Effector memory CD4-positive, alpha-beta T cell (primary cell): ENCODE measurements around the gene ST6GAL1.
A peak's percentile ranks its signal among the peaks of the same experiment; 100 is the strongest.

Experiments used
- DNase-seq, 3 donors: peaks; one replicate each; pipeline ENCODE4 v3.0.0-alpha.2; 2020
- H3K27ac ChIP-seq: 2 replicates; pipeline ENCODE4 v1.7.0; 2013; ENCODE audit warnings: mild to moderate bottlenecking, low read length, moderate library complexity; ENCODE audit not compliant: insufficient read depth, poor library complexity, severe bottlenecking
- H3K27me3 ChIP-seq: replicated peaks from 2 replicates; pipeline ENCODE4 v1.7.0; 2013; ENCODE audit warnings: mild to moderate bottlenecking, low read length; ENCODE audit not compliant: insufficient read depth, control insufficient read depth, poor library complexity, severe bottlenecking
- H3K36me3 ChIP-seq: 2 replicates; pipeline ENCODE4 v1.7.0; 2013; ENCODE audit warnings: mild to moderate bottlenecking, low read length, moderate library complexity; ENCODE audit not compliant: control insufficient read depth, insufficient read depth
- H3K4me1 ChIP-seq: 2 replicates; pipeline ENCODE4 v1.7.0; 2013; ENCODE audit warnings: low read length, mild to moderate bottlenecking; ENCODE audit not compliant: control insufficient read depth, insufficient read depth, poor library complexity, severe bottlenecking
- H3K4me3 ChIP-seq: 2 replicates; pipeline ENCODE4 v1.7.0; 2013; ENCODE audit warnings: low read length, low read depth, mild to moderate bottlenecking; ENCODE audit not compliant: insufficient read depth, poor library complexity, severe bottlenecking
- H3K9me3 ChIP-seq: 2 replicates; pipeline ENCODE4 v1.7.0; 2013; ENCODE audit warnings: mild to moderate bottlenecking, low read length, moderate library complexity; ENCODE audit not compliant: control insufficient read depth

The ST6GAL1 gene

DNA sequence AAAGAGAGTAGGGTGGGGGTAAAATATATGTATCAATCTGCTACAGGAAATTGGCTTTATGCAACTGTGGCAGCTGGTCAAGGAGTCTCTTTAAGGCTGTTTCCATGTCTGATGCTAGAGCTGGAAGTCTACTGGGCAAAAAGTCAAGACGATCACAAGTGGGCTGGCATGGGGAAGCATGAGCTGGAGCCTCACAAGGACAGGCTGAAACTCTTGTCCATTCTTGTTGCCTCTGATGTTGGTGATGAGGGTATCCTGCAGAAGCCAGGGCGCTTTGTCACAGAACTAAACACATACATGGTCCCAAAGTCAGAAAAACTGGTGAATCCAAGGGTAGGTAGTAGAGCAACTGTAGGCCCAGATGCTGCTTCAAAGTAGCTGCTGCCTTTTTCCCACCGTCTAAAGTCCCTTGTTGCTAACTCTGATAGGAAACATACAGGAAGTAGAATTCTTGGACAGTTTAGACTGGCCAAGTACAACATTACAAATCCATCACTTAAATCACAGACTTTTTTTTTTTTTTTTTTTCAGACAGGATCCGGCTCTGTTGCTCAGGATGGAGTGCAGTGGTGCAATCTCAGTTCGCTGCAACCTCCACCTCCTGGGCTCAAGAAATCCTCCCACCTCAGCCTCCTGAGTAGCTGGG lies 154.8 kb downstream of the ST6GAL1 start:
- Histone ChIP-seq H3K9me3 (no peaks in the 10 kb centered on the region), H3K27me3 (no peaks in the 10 kb centered on the region), H3K4me3 (no peak overlapping the region), H3K27ac (no peak overlapping the region), H3K4me1 (no peaks in the 10 kb centered on the region), H3K36me3 (no peaks in the 10 kb centered on the region)
- no peak for DNase-seq

DNA sequence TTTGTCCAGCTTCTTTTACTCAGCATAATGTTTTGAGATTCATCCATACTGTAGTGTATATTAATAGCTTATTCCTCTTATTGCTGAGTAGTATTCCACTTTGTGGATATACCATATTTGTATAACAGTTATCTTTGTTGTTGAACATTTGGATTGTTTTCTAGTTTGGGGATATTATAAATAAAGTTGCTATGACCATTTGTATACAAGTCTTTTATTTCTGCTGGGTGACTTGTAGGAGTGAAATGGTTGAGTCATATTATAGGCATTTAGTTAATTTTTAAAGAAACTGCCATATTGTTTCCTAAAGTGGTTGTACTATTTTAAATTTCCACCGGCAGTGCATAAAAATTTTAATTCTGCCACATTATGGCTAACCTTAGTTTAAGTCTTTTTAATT lies 155.6 kb downstream of the ST6GAL1 start:
- Histone ChIP-seq H3K36me3 (no peaks in the 10 kb centered on the region), H3K4me3 (no peak overlapping the region), H3K27ac (no peak overlapping the region), H3K9me3 (no peaks in the 10 kb centered on the region), H3K4me1 (no peaks in the 10 kb centered on the region), H3K27me3 (no peaks in the 10 kb centered on the region)
- no peak for DNase-seq

DNA sequence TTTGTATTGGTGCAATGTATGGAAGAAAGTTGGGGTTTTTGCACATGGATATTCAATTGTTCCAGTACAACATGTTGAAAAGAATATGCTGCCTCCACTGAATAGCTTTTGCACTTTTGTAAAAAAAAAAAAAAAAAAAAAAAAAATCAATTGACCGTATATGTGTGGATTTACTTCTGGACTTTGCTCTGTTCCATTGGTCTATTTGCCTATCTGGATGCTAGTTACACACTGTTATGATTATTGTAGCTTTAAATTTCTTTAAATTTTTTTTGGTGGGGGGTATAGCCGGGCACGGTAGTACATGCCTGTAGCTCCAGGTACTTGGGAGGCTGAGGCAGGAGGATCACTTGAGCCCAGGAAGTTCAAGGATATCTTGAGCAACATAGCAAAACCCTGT lies 156.5 kb downstream of the ST6GAL1 start:
- Histone ChIP-seq H3K36me3 (no peaks in the 10 kb centered on the region), H3K27ac (no peak overlapping the region), H3K27me3 (no peaks in the 10 kb centered on the region), H3K4me1 (no peaks in the 10 kb centered on the region), H3K4me3 (no peak overlapping the region), H3K9me3 (no peaks in the 10 kb centered on the region)
- no peak for DNase-seq

DNA sequence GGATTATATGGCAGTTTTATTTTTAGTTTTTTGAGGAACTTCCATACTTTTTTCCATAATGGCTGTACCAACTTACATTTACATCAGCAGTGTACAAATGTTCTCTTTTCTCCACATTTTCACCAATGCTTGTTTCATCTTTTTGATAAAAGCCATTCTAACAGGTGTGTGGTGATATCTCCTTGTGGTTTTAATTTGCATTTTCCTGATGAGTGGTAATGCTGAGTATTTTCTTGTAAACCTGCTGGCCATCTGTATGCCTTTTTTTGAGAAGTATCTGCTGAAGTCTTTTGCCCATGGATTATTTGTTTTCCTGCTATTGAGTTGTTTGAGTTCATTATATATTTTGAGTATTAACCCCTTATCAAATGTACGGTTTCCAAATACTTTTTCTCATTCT lies 158.4 kb downstream of the ST6GAL1 start:
- H3K9me3 ChIP-seq, result no peaks in the 10 kb centered on the region

DNA sequence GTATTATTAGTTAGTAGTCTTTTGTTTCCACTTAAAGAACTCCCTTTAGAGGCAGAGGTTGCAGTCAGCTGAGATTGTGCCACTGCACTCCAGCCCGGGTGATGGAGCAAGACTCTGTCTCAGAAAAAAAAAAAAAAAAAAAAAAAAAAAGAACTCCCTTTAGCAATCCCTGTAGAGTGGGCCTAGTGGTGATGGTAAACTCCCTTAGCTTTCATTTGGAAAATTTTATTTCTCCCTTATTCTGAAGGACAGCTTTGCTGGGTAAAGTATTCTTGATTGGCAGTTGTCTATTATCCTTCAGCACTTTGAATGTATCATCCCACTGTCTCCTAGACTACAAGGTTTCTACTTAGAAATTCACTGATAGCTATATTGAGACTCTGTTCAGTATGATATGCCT lies 163.0 kb downstream of the ST6GAL1 start:
- H3K9me3 ChIP-seq, result no peaks in the 10 kb centered on the region
- H3K27ac ChIP-seq, result no peak overlapping the region
- H3K4me1 ChIP-seq, result no peaks in the 10 kb centered on the region
- no peaks in the 10 kb centered on the region for H3K36me3 ChIP-seq
- H3K4me3 ChIP-seq, result no peak overlapping the region
- DNase-seq, result no peak
- no peaks in the 10 kb centered on the region for H3K27me3 ChIP-seq

More for the DNA sequence above, 158.4 kb downstream of the ST6GAL1 start:
- no peak for DNase-seq
- H3K4me1 ChIP-seq, result no peaks in the 10 kb centered on the region
- no peaks in the 10 kb centered on the region for H3K27me3 ChIP-seq
- H3K36me3 ChIP-seq, result no peaks in the 10 kb centered on the region
- no peak overlapping the region for H3K27ac ChIP-seq
- H3K4me3 ChIP-seq, result no peak overlapping the region

DNA sequence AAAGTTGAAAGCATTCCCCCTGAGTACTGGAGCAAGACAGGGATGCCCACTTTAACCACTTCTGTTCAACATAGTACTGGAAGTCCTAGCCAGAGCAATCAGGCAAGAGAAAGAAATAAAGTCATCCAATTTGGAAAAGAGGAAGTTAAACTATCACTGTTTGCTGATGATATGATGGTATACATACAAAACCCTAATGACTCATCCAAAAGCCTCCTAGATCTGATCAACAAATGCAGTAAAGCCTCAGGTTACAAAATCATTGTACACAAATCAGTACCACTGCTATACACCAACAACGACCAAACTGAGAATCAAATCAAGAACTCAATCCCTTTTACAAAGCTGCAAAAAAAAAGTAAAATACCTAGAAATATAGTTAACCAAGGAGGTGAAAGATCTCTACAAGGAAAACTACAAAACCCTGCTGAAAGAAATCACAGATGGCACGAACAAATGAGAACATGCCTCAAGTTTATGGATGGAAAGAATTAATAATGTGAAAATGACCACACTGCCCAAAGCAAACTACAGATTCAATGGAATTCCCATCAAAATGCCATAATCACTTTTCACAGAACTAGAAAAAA lies 168.7 kb downstream of the ST6GAL1 start:
- Histone ChIP-seq H3K27me3 (no peaks in the 10 kb centered on the region), H3K4me1 (peaks cover 9% of the 10 kb centered on the region), H3K36me3 (no peaks in the 10 kb centered on the region), H3K27ac (no peak overlapping the region), H3K4me3 (no peak overlapping the region), H3K9me3 (no peaks in the 10 kb centered on the region)
- DNase-seq, result no peak

DNA sequence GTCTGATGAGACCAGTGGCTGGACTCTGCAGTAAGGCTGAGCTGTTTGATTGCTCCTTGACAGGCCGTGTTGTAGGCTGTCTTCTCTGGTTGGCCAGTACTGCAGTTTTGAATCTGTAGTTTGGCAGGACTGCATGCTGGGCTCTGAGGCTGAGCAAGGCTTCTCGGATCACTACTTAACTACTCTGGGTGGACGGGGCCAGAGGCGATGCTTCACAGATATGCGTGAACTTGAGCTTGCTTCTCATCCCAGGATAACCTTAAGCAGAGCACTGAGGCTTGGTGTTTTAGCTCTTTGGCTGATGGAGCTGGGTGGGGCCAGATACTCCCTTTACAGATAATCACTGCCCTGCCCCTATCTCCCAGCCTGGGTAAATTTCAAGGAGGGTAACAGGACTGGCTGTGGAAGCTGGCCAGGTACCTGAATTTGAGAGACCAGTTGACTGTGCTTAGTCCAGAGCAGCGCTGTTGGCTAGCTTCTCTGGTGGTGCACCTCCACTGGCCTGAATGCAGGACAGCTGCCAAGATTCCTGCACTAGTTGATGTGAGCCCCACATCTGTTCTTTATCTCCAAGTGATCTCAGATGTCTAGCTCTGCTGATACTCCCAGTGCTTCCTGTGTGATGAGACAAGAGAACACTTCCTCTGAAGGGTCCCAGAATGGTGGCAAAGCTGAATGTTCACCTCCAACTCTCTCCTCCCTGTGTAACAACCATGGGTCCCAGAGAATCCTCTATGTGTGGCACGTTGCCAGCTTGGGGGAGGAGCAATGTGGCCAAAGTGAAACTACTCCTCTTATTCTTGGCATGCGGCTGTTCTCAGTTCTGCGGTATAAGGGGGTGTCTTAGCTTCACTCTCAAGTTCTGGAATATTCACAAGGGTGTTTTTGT lies 171.1 kb downstream of the ST6GAL1 start:
- Histone ChIP-seq H3K27ac (peak overlapping the region; percentile 37), H3K4me3 (peak overlapping the region; percentile 39)

DNA sequence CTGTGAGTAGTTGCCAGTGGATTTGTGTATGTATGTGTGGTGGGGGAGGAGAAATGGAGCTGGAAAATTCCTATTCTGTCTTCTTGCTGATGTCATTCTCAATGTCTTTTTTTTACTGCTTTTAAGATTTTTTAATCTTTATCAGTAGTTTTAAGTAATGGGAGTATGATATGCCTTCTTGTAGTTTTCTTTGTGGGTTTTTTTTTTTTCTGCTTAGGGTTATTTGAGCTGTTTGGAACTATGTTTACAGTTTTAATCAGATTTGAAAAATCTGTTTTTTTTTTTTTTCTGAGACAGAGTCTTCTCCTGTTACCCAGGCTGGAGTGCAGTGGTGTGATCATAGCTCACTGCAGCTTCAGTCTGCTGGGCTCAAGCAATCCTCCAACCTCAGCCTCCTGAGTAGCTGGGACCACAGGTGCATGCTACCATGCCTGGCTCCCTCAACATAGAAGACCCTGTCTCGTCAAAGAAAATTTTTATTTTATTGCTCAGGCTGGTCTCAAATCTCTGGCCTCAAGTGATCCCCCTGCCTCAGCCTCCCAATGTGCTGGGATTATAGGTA lies 171.8 kb downstream of the ST6GAL1 start:
- Histone ChIP-seq H3K9me3 (no peaks in the 10 kb centered on the region), H3K4me1 (peaks cover 9% of the 10 kb centered on the region), H3K27me3 (no peaks in the 10 kb centered on the region), H3K27ac (peak overlapping the region; percentile 37), H3K4me3 (peak overlapping the region; percentile 39), H3K36me3 (no peaks in the 10 kb centered on the region)
- DNase-seq, result no peak

More for the DNA sequence above, 171.1 kb downstream of the ST6GAL1 start:
- Histone ChIP-seq H3K27me3 (no peaks in the 10 kb centered on the region), H3K4me1 (peaks cover 9% of the 10 kb centered on the region), H3K36me3 (no peaks in the 10 kb centered on the region), H3K9me3 (no peaks in the 10 kb centered on the region)
- peak; percentile 6 to 34 (median 17) for DNase-seq

DNA sequence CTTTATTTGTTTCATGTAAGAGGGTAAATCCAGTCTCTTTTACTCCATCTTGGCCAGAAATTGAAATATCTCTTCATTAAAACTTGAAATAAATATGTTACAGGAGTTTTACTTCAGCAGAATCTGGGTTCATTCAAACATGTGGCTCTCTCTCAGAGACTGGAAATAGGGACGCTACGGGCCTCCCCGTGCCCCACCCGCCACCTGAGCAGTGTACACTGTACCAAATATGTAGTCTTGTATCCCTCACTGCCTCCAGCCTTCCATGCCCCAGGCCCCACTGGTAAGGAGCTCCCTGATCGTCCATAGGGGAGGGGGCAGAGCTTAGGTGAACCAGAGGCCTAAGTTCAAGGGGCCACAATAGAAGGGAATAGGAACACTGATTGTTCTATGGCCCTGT lies 172.9 kb downstream of the ST6GAL1 start:
- DNase-seq, result no peak
- H3K4me1 ChIP-seq, result peaks cover 9% of the 10 kb centered on the region
- no peak overlapping the region for H3K27ac ChIP-seq
- no peaks in the 10 kb centered on the region for H3K27me3 ChIP-seq
- H3K4me3 ChIP-seq, result no peak overlapping the region
- H3K9me3 ChIP-seq, result no peaks in the 10 kb centered on the region
- no peaks in the 10 kb centered on the region for H3K36me3 ChIP-seq

DNA sequence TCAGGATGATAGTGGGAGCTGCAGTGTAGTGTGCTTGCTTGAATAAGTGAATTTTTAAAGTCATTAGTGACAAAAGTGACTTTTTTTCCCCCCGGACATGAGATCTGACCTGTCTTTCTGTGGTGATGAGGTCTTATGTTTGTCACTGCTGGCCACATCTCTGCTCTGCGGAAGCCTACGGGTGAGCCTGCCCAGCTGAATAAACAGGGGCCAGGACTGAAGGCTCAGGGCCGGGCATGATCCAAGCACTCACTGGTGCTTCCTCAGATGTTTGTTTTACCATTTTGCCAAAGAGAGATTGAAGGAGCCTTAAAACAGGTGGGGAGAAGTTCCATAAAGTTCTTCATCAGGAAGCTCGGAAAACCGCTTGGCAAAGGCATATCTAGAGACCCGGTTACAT lies 174.0 kb downstream of the ST6GAL1 start:
- H3K36me3 ChIP-seq, result no peaks in the 10 kb centered on the region
- H3K27me3 ChIP-seq, result no peaks in the 10 kb centered on the region
- H3K27ac ChIP-seq, result no peak overlapping the region
- H3K4me3 ChIP-seq, result no peak overlapping the region
- peaks cover 9% of the 10 kb centered on the region for H3K4me1 ChIP-seq
- no peaks in the 10 kb centered on the region for H3K9me3 ChIP-seq
- no peak for DNase-seq
